ENCODE data around the gene TRIM25.

The TRIM25 gene

GRCh38 chr17:56850591-56850990 is 63.3 kb downstream of the TRIM25 start:
- no peak for DNase-seq

GRCh38 chr17:56849131-56849530 is 64.7 kb downstream of the TRIM25 start:
- DNase-seq = no peak

GRCh38 chr17:56847106-56847505 is 66.7 kb downstream of the TRIM25 start:
- no peak for DNase-seq

GRCh38 chr17:56845934-56846333 is 67.9 kb downstream of the TRIM25 start:
- DNase-seq = no peak

GRCh38 chr17:56842577-56842976 is 71.3 kb downstream of the TRIM25 start:
- no peak for DNase-seq

- DNase-seq = no peak
These were observed 75.2 kb downstream of the TRIM25 start for GRCh38 chr17:56838687-56839086.

Data from CD4-positive, alpha-beta T cell treated with Interleukin-6 for 4 hours (primary cell).